IPS-18a (cell line): ENCODE results near the gene WDR7.

Experiments
- H3K27ac ChIP-seq: one replicate; pipeline ENCODE4 v1.5.1; 2013; ENCODE audit warnings: low read length
- H3K27me3 ChIP-seq: one replicate; pipeline ENCODE4 v1.6.1; 2013; ENCODE audit warnings: mild to moderate bottlenecking, low read length; ENCODE audit not compliant: control insufficient read depth, insufficient read depth
- H3K36me3 ChIP-seq: one replicate; pipeline ENCODE4 v1.6.1; 2013; ENCODE audit warnings: low read depth, low read length; ENCODE audit not compliant: control insufficient read depth
- H3K4me1 ChIP-seq: one replicate; pipeline ENCODE4 v1.6.1; 2013; ENCODE audit warnings: low read depth, low read length; ENCODE audit not compliant: control insufficient read depth
- H3K4me3 ChIP-seq: one replicate; pipeline ENCODE4 v1.5.1; 2013; ENCODE audit warnings: low read length
- H3K9ac ChIP-seq: one replicate; pipeline ENCODE4 v1.6.1; 2013; ENCODE audit warnings: mild to moderate bottlenecking, low read length, moderate library complexity
- H3K9me3 ChIP-seq: one replicate; pipeline ENCODE4 v1.6.1; 2013; ENCODE audit warnings: low read depth, low read length; ENCODE audit not compliant: control insufficient read depth

WDR7 gene

DNA sequence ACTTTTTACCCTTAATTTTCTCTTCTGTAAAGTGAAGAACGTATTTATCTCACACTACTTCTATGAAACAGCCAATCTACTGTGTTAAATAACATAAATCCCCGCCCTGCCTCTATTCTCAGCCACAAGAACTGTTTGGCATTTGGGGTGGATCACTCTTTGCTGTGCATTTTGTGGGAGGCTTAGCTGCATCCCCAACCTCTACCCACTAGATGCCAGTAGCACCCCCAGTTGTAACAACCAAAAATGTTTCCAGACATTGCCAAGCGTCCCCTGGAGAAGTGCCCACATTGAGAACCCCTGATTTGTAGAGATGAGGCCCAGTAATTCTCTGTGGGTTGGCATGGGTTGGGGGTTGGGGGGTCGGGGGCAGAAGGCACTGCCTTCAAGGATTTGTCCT lies 401.0 kb downstream of the WDR7 start:
- Histone ChIP-seq H3K9ac (no peak overlapping the region), H3K36me3 (no peaks in the 10 kb centered on the region), H3K4me3 (no peak overlapping the region), H3K4me1 (no peaks in the 10 kb centered on the region), H3K9me3 (no peaks in the 10 kb centered on the region), H3K27me3 (no peaks in the 10 kb centered on the region), H3K27ac (no peak overlapping the region)

DNA sequence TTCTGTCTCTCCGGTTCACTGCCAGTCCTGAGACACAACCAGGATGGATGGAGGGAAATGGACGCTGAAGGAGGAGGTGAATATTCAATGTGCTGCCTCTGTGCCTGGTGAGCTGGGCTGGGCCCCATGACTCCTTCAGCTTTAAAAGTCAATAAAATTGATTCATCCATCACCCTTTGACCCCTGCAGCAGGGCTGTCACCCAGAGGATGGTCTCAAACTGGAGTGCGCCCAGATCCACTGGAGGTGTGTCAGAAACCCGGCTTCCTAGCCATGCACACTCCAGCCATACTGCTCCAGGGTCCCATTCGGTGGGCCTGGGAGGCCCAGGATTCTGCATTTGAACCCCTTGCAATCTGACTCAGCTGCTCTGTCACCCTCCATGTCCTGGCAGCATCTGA lies 401.6 kb downstream of the WDR7 start:
- H3K36me3 ChIP-seq, result no peaks in the 10 kb centered on the region
- no peak overlapping the region for H3K4me3 ChIP-seq
- H3K9me3 ChIP-seq, result no peaks in the 10 kb centered on the region
- H3K9ac ChIP-seq, result no peak overlapping the region
- no peak overlapping the region for H3K27ac ChIP-seq
- H3K4me1 ChIP-seq, result no peaks in the 10 kb centered on the region
- H3K27me3 ChIP-seq, result no peaks in the 10 kb centered on the region

DNA sequence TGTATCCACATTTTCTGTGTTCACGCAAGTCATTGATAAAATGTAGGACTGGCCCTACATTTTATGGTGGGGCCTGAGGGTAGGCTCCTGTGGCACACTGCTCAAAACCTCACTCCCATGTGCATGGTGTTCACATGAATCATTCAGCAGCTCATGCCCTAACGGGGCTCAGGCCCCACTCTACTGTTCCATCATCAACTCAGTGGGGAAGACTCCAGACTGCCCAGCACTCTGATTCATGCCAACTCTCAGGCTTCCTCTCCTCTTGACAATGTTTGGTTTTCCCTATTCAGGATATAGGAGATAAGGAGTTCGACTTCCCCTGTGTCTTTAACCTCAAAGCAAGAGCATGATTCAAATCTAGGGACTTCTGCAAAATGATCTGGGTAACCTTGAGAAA lies 403.7 kb downstream of the WDR7 start:
- H3K9ac ChIP-seq, result no peak overlapping the region
- no peaks in the 10 kb centered on the region for H3K36me3 ChIP-seq
- no peaks in the 10 kb centered on the region for H3K4me1 ChIP-seq
- H3K27ac ChIP-seq, result no peak overlapping the region
- H3K4me3 ChIP-seq, result no peak overlapping the region
- no peaks in the 10 kb centered on the region for H3K9me3 ChIP-seq
- H3K27me3 ChIP-seq, result no peaks in the 10 kb centered on the region

DNA sequence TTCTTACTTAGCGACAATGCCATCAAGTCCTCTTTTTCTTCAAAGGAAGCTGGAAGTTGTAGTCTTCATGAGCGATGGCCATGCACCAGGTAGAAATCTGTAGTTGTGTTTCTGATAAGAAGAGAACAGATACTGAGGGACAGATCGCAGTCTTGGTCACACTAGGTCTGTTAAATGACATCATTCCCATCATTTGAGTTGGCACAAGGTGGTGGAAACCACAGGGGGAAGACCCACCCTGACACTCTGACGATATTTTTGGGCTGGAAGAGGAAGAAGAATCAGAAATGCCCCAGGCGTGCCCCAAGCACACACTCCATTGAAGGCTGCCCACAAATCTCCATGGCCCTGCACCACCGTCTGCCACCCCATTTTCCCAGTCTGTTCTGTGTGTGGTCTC lies 406.7 kb downstream of the WDR7 start:
- H3K27me3 ChIP-seq, result no peaks in the 10 kb centered on the region
- no peaks in the 10 kb centered on the region for H3K9me3 ChIP-seq
- H3K9ac ChIP-seq, result no peak overlapping the region
- H3K4me1 ChIP-seq, result no peaks in the 10 kb centered on the region
- no peaks in the 10 kb centered on the region for H3K36me3 ChIP-seq
- no peak overlapping the region for H3K27ac ChIP-seq
- no peak overlapping the region for H3K4me3 ChIP-seq

DNA sequence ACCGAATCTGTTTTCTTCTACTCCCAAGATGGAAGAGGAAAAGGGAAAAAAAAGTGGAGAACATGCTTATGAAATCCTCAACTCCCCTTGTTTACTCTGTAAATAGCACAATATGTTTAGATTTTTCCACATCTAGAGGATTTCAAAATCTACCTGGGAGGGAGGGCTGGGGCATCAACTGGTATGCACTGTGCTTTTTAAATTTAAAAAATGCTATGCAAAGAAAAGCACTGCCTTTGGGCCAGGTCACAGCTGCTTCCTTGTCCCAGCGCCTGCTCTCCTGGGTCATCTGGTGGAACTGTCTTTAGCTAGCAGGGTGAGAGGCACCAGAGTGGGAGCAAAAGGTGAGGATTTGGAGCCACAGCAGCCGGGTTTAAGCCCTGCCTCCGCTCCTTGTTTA lies 407.6 kb downstream of the WDR7 start:
- Histone ChIP-seq H3K4me1 (peaks cover 3% of the 10 kb centered on the region), H3K36me3 (no peaks in the 10 kb centered on the region), H3K27ac (no peak overlapping the region), H3K9ac (no peak overlapping the region), H3K27me3 (no peaks in the 10 kb centered on the region), H3K9me3 (no peaks in the 10 kb centered on the region), H3K4me3 (no peak overlapping the region)

DNA sequence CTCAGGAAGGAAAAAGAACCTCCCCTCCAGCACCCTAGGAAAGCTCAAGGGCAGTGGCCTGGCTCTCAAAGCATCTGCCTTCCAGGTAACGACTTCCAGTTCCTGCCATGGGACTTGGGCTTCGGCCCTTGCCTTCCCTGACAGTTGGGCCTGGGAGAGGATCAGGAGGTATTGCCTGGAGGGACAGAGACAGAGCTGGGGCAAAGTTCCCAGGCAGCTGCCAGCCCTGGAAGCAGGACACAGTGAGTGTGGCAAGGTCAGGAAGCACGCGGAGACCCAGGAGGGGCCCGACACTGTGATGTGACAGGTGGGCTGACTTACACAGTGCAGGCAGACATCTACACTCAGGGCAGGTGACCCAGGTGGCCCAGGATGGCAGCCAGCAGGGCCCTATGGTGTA lies 408.2 kb downstream of the WDR7 start:
- H3K9ac ChIP-seq, result no peak overlapping the region
- no peaks in the 10 kb centered on the region for H3K27me3 ChIP-seq
- H3K4me1 ChIP-seq, result peaks cover 9% of the 10 kb centered on the region
- H3K36me3 ChIP-seq, result no peaks in the 10 kb centered on the region
- H3K4me3 ChIP-seq, result no peak overlapping the region
- no peak overlapping the region for H3K27ac ChIP-seq
- H3K9me3 ChIP-seq, result no peaks in the 10 kb centered on the region

DNA sequence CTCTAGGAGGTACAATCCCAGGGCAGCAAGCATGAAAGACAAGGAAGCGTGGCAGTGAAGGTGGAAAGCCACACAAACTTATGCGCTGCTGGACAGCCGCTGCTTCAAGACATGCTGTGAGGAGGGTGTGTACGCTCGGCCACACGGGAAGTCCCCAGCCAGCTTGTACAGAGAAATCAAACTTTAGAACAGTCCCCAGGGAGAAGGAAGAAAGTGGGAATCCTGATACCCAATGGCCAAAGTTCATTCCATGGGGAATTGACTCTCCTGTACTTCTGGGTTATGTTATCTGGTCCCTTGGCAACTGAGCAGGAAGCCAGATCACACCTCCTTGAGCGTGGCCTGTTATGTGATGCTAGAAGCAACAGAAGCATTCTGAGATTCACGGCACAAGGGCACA lies 409.7 kb downstream of the WDR7 start:
- Histone ChIP-seq H3K4me1 (peaks cover 11% of the 10 kb centered on the region), H3K9ac (no peak overlapping the region), H3K27me3 (no peaks in the 10 kb centered on the region), H3K4me3 (no peak overlapping the region), H3K27ac (no peak overlapping the region), H3K9me3 (no peaks in the 10 kb centered on the region), H3K36me3 (no peaks in the 10 kb centered on the region)

DNA sequence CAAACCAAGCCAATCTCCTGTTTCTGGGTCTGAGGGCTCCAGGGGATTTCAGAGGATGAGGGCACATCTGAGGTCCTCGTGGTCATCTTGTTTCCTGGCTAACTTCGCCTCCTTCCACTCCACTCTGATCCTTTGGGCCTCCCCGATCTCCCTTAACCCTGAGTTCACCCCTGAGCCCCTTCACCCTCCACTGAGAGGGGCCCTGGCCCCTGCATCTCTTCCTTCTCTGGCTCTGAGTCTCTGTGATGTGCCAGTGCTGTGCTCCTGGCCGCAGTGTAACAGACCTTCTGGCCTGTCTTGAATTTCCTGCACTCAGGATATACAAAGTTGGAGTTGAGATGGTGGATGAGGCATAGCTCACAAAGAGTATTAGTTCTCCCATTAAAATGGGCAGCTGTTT lies 411.0 kb downstream of the WDR7 start:
- H3K27ac ChIP-seq, result no peak overlapping the region
- peaks cover 11% of the 10 kb centered on the region for H3K4me1 ChIP-seq
- no peak overlapping the region for H3K9ac ChIP-seq
- H3K36me3 ChIP-seq, result no peaks in the 10 kb centered on the region
- H3K9me3 ChIP-seq, result no peaks in the 10 kb centered on the region
- no peaks in the 10 kb centered on the region for H3K27me3 ChIP-seq
- H3K4me3 ChIP-seq, result no peak overlapping the region

DNA sequence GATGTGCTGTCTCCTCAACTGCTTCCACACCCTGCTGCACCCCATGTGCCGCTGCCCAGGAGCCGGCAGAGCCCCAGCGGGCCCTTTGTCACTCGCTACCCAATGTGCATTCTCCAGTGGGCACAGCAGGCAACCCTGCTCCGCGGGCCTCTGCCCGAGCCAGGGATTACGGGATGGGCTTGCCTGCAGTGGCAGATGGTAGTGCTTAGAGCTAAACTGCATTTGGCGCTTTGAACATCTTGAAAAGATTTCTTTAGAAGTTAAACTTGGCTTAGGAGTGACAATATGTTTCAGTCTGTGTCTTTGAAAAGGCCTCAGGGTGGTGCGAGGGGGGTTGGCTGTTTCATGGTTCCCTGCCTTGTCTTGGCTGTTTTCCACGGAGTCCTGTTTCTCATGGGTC lies 411.7 kb downstream of the WDR7 start:
- Histone ChIP-seq H3K4me1 (peaks cover 11% of the 10 kb centered on the region), H3K36me3 (no peaks in the 10 kb centered on the region), H3K9me3 (no peaks in the 10 kb centered on the region), H3K27ac (no peak overlapping the region), H3K27me3 (no peaks in the 10 kb centered on the region), H3K9ac (no peak overlapping the region), H3K4me3 (no peak overlapping the region)

DNA sequence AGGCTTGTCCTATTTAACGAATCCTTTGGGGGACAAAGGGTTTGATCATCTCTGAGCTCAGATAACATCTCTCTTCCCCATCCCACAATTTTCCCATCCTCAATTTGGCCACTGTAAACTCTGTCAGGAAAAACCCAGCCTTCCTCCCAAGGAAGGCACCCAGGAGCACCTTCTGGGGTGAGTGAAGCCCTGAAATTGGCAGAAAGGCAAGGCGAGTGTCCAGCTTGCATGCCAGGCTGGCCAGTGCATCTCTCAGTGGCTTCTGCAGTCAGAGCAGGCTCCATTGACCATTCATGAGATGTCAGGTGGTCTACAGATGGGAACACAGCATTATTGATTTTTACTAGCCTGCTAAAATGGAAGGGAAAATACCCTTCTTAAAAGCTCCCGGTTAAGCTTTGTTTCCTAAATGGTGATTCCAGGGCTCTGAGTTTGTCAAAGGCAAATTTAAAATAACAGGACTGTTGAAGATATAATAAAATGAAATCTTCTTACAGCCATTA lies 412.5 kb downstream of the WDR7 start:
- Histone ChIP-seq H3K36me3 (no peaks in the 10 kb centered on the region), H3K9me3 (no peaks in the 10 kb centered on the region), H3K4me3 (no peak overlapping the region), H3K9ac (no peak overlapping the region), H3K27me3 (no peaks in the 10 kb centered on the region), H3K27ac (no peak overlapping the region), H3K4me1 (peaks cover 11% of the 10 kb centered on the region)

DNA sequence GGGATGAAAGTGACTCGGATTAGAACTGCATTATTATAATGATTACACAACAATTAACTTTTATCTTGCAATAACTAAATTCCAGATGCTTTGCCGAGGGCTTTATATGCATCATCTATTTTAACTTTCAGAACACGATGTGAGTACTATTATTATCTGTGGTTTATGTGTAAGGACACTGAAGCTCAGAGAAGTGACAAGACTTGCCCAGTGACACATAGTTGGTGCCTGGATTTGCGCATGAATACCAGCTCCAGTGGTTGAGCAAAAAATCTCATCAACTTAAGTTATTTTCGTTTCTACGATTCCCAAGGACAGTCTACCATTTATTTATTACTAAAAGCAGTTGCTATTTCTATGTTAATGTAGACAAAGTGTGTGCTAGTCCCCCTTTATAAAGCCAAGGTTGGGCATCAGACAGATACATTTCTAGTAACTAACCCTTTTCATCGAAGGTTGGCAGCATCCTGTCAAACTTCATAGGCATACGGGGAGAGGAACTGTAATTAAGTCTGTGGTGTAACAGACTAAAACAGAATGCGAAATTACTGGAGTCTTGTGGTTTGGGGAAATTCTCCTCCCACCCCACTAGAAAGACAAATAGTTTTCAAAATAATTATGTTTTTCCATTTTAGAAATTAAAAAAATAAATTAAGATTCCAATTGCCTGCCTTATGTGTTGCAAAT lies 422.5 kb downstream of the WDR7 start:
- Histone ChIP-seq H3K4me3 (no peak overlapping the region), H3K9me3 (no peaks in the 10 kb centered on the region), H3K9ac (no peak overlapping the region), H3K27ac (no peak overlapping the region), H3K36me3 (no peaks in the 10 kb centered on the region), H3K4me1 (peaks cover 10% of the 10 kb centered on the region), H3K27me3 (no peaks in the 10 kb centered on the region)

DNA sequence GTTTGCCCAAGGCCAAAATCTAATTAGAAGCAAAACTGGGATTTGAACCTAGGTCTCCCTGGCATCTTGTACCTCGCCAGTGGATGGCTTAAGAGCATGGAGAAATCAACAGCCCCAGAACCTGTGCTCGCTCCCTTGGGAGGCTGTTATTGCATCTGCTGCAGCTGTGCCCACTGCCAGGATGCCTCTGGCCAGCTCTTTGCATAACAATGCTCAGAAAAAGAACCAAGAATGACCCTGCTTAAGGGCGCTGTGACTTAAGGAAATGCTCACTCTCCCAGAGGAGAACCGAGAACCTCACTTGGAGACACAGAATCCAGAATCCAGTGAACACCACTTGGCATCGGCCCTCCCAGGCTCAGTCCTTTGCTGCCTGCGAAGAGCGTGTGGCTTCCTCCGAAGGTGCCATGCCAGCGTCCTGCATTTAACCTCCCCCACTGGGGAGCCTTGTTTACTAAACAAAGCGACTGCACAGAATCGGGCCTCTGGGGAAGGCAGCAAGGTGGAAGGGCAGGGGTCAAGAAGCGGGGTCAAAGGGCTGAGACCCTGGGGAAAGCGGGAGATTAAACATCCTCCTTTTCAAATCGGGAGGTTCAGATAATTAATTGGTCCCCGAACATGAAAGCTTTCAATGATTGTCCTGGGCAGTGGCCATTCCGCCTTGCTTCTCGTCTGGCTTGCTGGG lies 424.7 kb downstream of the WDR7 start:
- H3K9ac ChIP-seq, result no peak overlapping the region
- no peaks in the 10 kb centered on the region for H3K27me3 ChIP-seq
- H3K9me3 ChIP-seq, result no peaks in the 10 kb centered on the region
- no peak overlapping the region for H3K4me3 ChIP-seq
- H3K27ac ChIP-seq, result no peak overlapping the region
- H3K36me3 ChIP-seq, result no peaks in the 10 kb centered on the region
- H3K4me1 ChIP-seq, result peaks cover 10% of the 10 kb centered on the region
